Fibroblast of lung (primary cell): Measurements from ENCODE around the gene KRT222. TPM values are rescaled to one million over a fixed set of nuclear protein-coding genes. Genes with fewer than 3 reads are reported as not detected.

Source experiments
- DNase-seq, 2 donors: peaks; one replicate each; pipeline versions ENCODE4 v3.0.0 to v3.0.0-alpha.2; 2010; ENCODE audit warnings: low read depth in 2 of 2
- H2AFZ ChIP-seq: 2 replicates; pipeline ENCODE4 v1.5.1; 2012; ENCODE audit warnings: low read length, control low read depth, inconsistent platforms
- H3K27ac ChIP-seq: 2 replicates; pipeline ENCODE4 v1.5.1; 2011; ENCODE audit warnings: low read length, control low read depth; ENCODE audit not compliant: insufficient read depth
- H3K27me3 ChIP-seq: 2 replicates; pipeline ENCODE4 v1.5.1; 2011; ENCODE audit warnings: mild to moderate bottlenecking, low read length; ENCODE audit not compliant: control insufficient read depth, insufficient read depth
- H3K36me3 ChIP-seq: 2 replicates; pipeline ENCODE4 v1.5.1; 2011; ENCODE audit warnings: low read length; ENCODE audit not compliant: control insufficient read depth, insufficient read depth
- H3K4me1 ChIP-seq: 2 replicates; pipeline ENCODE4 v1.5.1; 2011; ENCODE audit warnings: low read length; ENCODE audit not compliant: control insufficient read depth, insufficient read depth; ENCODE audit errors: extremely low read depth
- H3K4me2 ChIP-seq: 2 replicates; pipeline ENCODE4 v1.5.1; 2011; ENCODE audit warnings: low read length, control low read depth; ENCODE audit not compliant: insufficient read depth; ENCODE audit errors: extremely low read depth
- H3K4me3 ChIP-seq, 4 experiments: fragments of 200-600 bp in 1 of 4; sonication (generic) in 1 of 4; replicated peaks in 1 of 4; 2 replicates each; pipeline ENCODE4 v1.5.1; 2011 to 2016; ENCODE audit warnings: low read length in 4 of 4, low read depth in 3 of 4, mild to moderate bottlenecking in 3 of 4, control low read depth in 2 of 4, inconsistent platforms in 1 of 4, mixed read lengths in 1 of 4; ENCODE audit not compliant: insufficient read depth in 1 of 4; ENCODE audit errors: control extremely low read depth in 1 of 4
- H3K79me2 ChIP-seq: 2 replicates; pipeline ENCODE4 v1.5.1; 2012; ENCODE audit warnings: mild to moderate bottlenecking, low read length, inconsistent platforms; ENCODE audit not compliant: control insufficient read depth, insufficient read depth
- H3K9ac ChIP-seq: 2 replicates; pipeline ENCODE4 v1.5.1; 2011; ENCODE audit warnings: mild to moderate bottlenecking, low read length, control low read depth; ENCODE audit not compliant: insufficient read depth
- H3K9me3 ChIP-seq: 2 replicates; pipeline ENCODE4 v1.5.1; 2012; ENCODE audit warnings: low read depth, low read length; ENCODE audit not compliant: control insufficient read depth, insufficient read depth
- H4K20me1 ChIP-seq: 2 replicates; pipeline ENCODE4 v1.5.1; 2011; ENCODE audit warnings: low read length; ENCODE audit not compliant: control insufficient read depth, insufficient read depth; ENCODE audit errors: extremely low read depth
- CTCF ChIP-seq, 2 donors: IDR thresholded peaks in 1 of 2; conservative IDR thresholded peaks in 1 of 2; 1 replicate in 1 of 2; 2 replicates in 1 of 2; pipeline ENCODE4 v1.5.1; 2011 to 2012; ENCODE audit warnings: low read length in 2 of 2, control low read depth in 1 of 2, inconsistent platforms in 1 of 2, low read depth in 1 of 2, mild to moderate bottlenecking in 1 of 2
- EZH2 ChIP-seq: IDR thresholded peaks from 2 replicates; pipeline ENCODE4 v1.5.1; 2012; ENCODE audit warnings: low read length, control low read depth, mild to moderate bottlenecking; ENCODE audit errors: missing control alignments
- polyA plus RNA-seq, 2 donors: library from polyadenylated mRNA; depleted of rRNA in 1 of 2; stranded (reverse) in 1 of 2; unstranded in 1 of 2; fragments of >200 nt; gene quantifications; 2 replicates each; pipeline ENCODE4 v1.2.1, GENCODE V29; 2011 to 2012; ENCODE audit warnings: missing spikeins in 1 of 2
- total RNA-seq: library from RNA; depleted of rRNA; stranded (reverse); fragments of >200 nt; gene quantifications from 2 replicates; pipeline ENCODE4 v1.2.1, GENCODE V29; 2014

The KRT222 gene
- total and polyA plus RNA-seq, 2 donors (not counting 1 experiment from before 2014, with no cell fraction given) = 0.33 TPM; not detected in 1

- peaks cover 27% of the 10 kb centered on the region for H3K27me3 ChIP-seq
- H3K79me2 ChIP-seq = no peaks in the 10 kb centered on the region
- no peaks in the 10 kb centered on the region for H3K4me1 ChIP-seq
- TF ChIP-seq CTCF (conservative IDR thresholded peaks at IDR 0.05 in 1 of 2, IDR thresholded peaks at IDR 0.05 in 1 of 2; ENCODE audit: low read depth in 1 of 2, low read length in 2 of 2) = no peak
- H2AFZ ChIP-seq = no peak overlapping the region
- no peak overlapping the region for H3K4me3 ChIP-seq
- no peak overlapping the region for H3K9ac ChIP-seq
- H4K20me1 ChIP-seq = no peaks in the 10 kb centered on the region
- DNase-seq = no peak
- H3K27ac ChIP-seq = no peak overlapping the region
- no peak overlapping the region for H3K4me2 ChIP-seq
- no peaks in the 10 kb centered on the region for H3K36me3 ChIP-seq
- no peaks in the 10 kb centered on the region for H3K9me3 ChIP-seq
Measured at GRCh38 chr17:40618754-40619625, 46.0 kb downstream of the KRT222 start.

- no peaks in the 10 kb centered on the region for H3K79me2 ChIP-seq
- H3K9me3 ChIP-seq = no peaks in the 10 kb centered on the region
- no peak overlapping the region for H3K4me3 ChIP-seq
- H3K4me1 ChIP-seq = no peaks in the 10 kb centered on the region
- no peaks in the 10 kb centered on the region for H4K20me1 ChIP-seq
- H3K27ac ChIP-seq = no peak overlapping the region
- H2AFZ ChIP-seq = no peak overlapping the region
- DNase-seq = no peak
- no peak overlapping the region for H3K9ac ChIP-seq
- TF ChIP-seq EZH2 (no peak), CTCF (conservative IDR thresholded peaks at IDR 0.05 in 1 of 2, IDR thresholded peaks at IDR 0.05 in 1 of 2; ENCODE audit: low read depth in 1 of 2, low read length in 2 of 2) (no peak)
- no peak overlapping the region for H3K4me2 ChIP-seq
- H3K36me3 ChIP-seq = no peaks in the 10 kb centered on the region
- peaks cover 35% of the 10 kb centered on the region for H3K27me3 ChIP-seq
Measured at GRCh38 chr17:40617678-40618240, 47.2 kb downstream of the KRT222 start.

- no peak overlapping the region for H2AFZ ChIP-seq
- no peak overlapping the region for H3K4me2 ChIP-seq
- H3K4me1 ChIP-seq = no peaks in the 10 kb centered on the region
- no peak overlapping the region for H3K27ac ChIP-seq
- no peaks in the 10 kb centered on the region for H3K79me2 ChIP-seq
- DNase-seq = no peak
- H3K9ac ChIP-seq = no peak overlapping the region
- H3K9me3 ChIP-seq = no peaks in the 10 kb centered on the region
- H4K20me1 ChIP-seq = no peaks in the 10 kb centered on the region
- no peak overlapping the region for H3K4me3 ChIP-seq
- TF ChIP-seq EZH2 (no peak), CTCF (conservative IDR thresholded peaks at IDR 0.05 in 1 of 2, IDR thresholded peaks at IDR 0.05 in 1 of 2; ENCODE audit: low read depth in 1 of 2, low read length in 2 of 2) (no peak)
- no peaks in the 10 kb centered on the region for H3K36me3 ChIP-seq
- H3K27me3 ChIP-seq = peaks cover 38% of the 10 kb centered on the region
Measured at GRCh38 chr17:40616592-40616991, 48.4 kb downstream of the KRT222 start.
